GM21576 (cell line): ENCODE results near the gene AGXT.
A peak's percentile ranks its signal among the peaks of the same experiment; 100 is the strongest.

ENCODE experiments used
- ATAC-seq: cut with Tn5 transposase; IDR thresholded peaks from one replicate; pipeline ENCODE4 v1.9.1; 2021; ENCODE audit warnings: mild to moderate bottlenecking, moderate library complexity; ENCODE audit not compliant: unreplicated experiment

AGXT gene

DNA sequence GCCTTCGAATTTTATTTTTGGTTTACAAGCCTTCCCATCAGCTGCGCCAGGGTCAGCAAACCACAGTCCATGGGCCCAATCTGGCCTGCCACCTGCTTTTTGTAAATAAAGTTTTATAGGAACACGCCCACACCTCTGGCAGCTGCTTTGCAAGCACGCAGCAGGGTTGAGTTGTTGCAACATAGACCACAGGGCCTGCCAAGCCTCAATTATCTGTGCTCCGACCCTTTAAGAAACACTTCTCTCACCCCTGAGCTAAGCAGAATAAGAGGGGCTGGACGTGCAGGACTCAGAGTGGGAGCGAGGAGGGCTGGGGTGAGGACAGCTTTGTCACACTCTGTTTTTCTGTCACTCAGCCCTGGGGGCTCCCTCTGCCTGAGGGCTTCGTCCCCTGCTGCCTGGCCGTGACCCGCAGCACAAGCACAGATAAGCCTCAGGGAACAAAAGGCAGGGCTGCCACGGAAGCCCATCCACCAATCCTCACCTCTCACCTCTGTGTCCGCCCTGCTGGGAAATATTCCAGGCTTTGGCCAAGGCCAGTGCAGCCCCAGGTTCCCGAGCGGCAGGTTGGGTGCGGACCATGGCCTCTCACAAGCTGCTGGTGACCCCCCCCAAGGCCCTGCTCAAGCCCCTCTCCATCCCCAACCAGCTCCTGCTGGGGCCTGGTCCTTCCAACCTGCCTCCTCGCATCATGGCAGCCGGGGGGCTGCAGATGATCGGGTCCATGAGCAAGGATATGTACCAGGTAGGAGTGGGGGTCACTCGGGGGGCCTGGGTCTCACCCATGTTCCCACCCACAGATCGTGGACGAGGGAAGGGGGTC lies at the start of gene AGXT:
Gene AGXT (plus strand): TSS at position 539 of the 823 bp plus-strand sequence. CDS start 42 bp downstream, at position 581.
- ATAC-seq, result no peak

DNA sequence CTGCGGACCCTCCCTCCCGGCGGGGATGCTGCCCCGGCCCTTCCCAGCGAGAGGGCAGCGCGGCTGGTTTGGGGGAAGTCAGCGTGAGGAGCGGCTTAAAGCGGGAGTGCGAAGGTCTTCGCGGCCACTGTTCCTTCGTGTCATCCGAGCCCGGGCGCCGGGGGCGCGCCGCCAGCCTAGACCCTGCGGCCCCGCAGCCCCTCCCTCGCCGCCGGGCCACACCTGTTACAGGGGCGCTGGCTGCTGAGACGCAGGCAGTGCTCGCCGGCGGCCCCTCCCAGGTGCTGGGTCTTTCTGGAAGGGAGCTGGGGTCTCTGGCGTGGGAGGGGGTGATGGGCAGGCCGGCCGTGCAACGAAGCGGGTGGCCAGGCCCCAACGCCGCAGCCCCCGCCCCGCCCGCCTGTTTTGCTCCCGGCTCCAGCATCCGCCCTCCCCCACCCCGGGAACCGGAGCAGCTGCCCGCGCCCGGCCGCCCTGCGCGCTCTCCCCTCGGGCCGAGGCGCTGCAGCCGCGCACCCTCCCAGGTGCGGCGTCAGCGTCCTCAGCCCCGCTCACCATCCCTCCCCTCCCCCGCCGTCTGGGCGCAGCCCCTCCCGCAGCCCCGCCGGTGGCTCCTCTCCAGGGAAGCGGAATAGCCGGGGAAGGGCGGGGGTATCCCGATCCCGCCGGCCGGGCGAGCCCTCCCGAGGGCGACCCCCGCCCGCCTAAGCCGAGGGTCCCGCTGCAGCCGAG lies 49.3 kb upstream of the AGXT start:
- no peak for ATAC-seq

DNA sequence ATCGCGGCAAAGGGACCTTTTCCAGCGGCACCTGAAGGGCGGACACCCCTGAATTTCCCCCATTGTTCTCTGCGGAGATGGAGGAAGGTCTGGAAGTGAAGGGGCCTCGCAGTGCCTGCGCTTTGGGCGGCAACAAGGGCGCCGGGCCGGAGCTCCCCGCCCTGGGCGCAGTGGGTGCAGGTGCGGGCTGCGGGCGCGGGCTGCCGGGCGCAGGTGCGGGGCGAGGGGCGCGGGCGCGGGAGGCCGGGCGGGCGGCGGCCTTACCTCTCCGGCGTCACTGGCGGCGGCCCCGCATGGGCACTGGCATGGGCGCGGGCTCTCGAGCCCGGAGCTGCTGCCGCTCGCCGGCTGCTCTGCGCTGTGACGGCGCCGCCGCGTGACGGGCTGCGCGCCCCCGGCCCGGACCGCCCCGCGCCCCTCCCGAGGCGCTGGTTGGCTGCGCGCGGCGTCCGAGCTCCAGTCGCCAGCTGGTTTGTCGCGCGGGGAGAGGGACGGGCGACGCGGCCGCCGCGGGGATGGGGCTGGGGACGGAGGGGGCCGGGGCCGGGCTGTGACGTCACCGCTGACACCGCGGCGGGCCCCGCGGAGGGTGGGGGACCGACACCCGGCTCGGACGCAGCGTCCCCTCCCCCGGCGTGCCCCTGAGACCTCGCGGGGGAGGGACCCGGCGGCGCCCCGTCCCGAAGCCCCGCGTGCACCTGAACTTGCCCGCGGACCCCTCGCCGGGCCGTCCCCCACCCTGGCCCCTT lies 48.6 kb upstream of the AGXT start, which contains the start of gene KIF1A:
Gene KIF1A (minus strand): TSS at position 362 of the 749 bp plus-strand sequence. CDS start 22,467 bp downstream, outside the sequence.
- ATAC-seq, result no peak

DNA sequence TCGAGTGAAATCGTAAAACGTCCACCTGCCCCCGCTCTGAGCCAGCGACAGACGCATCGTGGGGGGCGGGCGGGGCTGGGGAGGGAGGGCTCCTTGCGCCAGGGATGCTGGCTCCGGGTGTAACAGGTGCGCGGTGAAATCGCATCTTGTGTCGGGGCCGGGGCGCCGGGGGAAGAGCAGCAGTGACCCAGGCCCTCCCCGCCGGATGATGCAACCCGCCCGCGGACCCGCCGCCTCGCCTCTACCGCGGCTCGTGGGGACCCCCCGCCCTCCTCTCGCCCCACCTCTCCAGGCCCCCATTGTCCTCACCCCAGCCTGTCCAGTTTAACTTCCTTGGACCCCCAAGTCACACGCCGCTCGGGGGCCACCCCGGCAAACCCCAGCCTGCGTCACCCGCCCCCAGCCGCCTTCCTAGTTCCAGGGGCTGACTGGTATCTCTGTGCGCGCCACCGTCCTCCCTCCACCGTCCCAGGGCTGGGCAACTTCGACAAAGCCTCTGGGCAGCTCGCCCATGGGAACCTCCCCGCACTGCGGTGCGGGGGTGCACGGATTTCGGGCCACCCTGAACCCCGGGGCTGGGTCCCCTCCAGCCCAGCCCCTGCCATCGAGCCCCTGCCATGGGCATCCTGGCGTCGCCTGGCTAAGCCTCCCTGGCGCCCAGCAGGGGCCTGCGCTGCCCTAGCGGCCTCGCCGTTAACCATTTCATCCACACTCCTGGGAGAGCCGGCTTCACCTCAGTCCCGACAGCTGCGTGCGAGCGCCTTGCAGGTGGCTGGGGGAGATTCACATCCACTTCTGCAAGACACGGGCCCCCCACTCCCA lies 47.8 kb upstream of the AGXT start:
- no peak for ATAC-seq

DNA sequence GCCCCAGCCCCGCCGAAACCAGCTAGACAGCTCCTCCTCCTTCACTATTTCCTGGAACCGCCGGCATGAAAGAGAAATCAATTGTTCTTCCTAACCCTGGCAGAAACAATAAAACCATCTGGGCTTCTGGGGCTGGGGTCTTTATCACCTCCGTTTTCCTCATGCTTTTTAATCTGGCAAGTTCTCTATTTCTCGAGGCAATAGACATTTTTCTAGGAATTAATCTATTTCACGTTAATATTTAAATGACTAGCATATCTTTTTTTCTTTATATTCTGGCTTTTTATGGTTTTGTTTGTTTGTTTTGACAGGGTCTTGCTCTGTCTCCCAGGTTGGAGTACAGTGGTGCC lies 47.2 kb upstream of the AGXT start:
- no peak for ATAC-seq

DNA sequence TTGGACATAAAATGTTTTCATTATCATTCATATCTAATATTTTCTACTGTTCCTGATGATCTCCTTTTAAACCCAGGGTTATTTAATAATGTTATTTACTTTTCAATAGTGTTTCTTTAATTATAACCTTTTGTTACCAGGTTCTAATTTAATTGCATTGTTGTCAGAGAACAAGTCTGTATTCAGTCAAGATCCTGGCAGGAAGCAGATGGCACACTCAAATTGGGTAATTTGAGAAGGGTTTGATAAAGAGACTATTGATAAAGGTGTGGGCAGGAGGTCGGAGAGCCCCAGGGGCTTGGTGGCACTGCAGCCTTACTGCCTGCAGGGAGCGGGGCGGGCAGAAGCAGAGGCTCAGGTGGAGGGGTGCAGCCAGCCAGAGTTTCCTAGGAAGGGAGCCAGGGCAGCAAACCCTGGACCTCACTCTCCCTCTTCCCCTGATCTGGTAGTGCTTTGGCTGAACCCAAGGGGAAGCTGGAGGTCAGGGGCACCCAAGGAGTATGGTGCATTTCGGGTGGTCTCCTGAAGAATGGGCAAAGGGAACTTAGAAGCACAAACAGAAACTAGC lies 46.3 kb upstream of the AGXT start:
- ATAC-seq, result no peak

DNA sequence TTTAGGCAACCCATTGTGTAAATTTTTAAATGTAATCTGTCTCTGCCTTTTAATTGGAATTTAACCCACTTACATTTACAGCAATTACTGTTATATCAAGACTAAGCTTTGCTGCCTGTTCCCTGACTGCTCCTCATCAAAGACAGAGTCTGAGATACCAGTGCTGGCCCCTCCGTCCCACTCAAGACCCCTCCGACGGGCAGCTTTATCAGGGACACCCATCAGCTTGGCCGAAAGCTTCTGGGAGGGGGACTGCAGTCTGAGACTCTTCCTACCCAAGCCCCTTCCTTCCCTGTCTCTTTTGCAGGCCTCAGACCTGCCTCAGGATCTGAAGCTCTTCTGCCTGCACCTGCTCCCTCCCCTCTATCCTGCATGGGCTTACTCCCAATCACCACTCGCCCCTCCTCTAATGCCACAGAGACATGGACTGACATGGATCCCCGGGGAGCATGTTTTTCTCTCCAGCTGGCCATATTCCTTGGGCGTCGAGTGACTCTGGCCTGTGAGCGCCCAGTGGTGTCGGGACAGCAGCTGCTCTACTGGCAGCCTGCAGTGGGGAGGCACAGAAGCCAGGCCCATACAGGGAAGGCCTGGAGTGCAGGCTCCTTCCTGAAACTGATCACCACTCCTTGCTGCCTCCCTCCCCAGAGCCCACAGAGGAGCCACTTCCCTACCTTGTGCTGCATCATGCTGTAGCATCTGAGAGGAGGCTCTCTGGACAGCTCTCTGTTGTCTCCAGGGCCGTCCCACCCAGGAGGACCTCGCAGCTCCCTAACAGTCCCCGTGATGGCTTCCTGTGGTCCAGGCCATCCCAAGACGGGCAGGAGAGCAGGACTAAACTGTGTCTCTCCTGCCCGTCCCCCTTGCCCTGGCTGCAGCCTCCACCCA lies 44.9 kb upstream of the AGXT start:
- ATAC-seq, result no peak

DNA sequence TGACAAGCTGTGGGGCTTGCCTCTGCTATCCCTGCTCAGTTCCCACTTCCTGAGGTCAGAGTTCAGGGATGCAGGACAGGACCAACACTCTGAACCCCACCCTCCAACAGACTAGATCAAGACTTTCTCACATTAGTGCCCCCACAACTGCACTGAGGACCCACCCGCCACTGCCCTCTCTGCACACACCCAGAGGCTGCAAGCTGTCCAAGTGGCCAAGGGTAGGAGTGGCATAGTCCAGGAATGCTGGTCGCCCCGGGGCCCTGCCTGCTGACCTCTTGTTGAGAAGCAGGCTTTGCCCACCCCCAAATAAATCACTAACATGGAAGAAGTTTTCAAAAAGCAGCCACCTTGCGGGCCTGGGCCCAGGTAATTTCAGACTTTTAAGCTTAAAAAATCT lies 43.1 kb upstream of the AGXT start:
- no peak for ATAC-seq

DNA sequence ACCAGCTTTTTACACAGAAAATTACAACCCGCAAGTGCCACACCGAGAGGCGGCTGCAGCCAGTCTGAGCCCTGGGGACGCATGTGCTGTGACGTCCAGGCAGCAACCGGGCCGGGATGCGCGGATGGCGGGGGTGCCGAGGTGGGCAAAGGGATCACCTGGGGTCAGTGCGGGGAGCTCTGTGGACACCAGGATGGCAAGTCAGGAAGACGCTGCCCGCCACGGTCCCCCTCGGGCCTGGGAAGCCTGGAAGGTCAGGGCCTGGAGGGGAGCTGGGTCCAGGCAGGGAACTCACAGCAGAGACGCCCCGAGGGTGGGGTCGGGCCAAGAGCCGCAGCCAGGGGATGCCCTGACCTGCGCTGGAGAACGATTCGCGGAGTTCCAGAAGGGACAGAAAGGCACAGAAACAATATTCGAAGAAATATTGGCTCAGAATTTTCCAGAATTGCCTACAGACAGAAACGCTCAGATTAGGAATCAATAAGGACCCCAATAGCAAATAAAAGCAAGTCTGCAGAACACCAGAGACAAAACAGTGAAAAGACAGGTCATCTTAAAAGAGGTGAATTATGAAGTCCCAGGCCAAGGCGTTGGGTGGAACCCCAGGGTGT lies 36.9 kb upstream of the AGXT start:
- ATAC-seq, result no peak

DNA sequence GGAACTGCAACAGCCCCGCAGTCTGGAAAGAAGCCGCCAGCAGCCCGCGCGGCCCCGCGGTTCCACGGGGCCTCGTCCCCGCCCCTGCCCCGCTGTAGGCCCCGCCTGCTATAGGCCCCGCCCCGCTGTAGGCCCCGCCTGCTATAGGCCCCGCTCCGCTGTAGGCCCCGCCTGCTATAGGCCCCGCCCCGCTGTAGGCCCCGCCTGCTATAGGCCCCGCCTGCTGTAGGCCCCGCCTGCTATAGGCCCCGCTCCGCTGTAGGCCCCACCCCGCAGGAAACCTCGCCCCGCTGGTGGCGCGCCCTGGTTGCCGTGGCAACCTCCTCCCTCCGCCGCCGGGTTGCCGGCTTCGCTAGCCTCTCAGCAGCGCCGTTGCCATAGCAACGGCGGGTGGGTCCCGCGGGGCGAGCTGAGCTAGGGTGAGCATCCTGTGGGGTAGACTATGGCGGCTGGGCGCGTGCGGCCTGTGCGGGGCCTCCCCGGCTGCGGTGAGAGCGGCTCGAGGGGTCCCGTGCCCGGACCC lies 36.4 kb upstream of the AGXT start:
- peak; percentile 76 for ATAC-seq

DNA sequence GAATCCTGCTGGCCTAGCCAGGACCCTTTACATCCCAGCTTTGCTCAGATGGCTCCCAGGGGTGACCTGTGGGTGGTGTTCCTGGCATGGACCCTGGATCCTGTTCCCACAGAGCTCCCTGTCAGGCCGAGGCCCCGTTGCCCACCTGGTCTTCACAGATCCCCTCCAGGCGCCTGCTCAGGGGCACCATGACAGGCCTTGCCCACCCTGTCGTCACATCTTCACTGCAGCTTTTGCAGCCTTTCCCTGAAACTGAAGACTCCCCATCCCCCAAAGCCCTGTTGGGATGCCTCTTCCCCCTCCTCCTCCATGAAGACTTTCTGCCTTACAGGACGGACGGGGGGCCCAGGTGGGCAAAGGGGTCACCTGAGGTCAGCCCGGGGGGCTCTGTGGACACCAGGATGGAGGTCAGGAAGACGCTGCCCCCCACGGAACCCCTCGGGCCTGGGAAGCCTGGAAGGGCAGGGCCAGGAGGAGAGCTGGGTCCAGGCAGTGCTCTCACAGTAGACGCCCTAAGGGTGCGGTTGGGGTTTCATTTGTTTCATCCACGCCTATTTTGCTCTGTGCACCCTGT lies 35.6 kb upstream of the AGXT start:
- no peak for ATAC-seq

DNA sequence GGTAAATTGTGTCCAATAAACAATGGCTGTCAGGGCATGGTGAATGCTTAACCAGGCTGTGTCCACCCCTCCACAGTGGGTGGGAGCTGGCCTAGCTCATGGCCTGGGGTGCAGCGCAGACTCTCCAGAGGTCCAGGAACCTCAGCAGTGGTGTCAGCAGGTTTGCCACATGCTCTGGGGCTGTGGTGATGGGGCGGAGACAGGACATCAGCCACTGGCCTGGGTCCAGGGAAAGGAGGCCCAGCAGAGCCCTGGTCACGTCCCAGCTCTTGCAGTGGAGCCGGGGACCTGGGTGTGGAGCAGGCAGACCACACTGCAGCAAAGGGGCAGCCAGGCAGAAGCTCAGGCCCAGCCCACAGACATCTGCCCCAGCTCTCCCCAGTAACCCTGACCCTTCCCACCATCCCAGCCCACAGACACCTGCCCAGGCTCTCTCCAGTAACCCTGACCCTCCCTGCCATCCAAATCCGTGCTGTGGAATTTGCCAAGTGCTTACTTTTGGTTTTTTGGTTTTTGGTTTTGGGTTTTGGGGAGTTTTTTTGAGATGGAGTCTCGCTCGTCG lies 34.8 kb upstream of the AGXT start:
- ATAC-seq, result no peak

DNA sequence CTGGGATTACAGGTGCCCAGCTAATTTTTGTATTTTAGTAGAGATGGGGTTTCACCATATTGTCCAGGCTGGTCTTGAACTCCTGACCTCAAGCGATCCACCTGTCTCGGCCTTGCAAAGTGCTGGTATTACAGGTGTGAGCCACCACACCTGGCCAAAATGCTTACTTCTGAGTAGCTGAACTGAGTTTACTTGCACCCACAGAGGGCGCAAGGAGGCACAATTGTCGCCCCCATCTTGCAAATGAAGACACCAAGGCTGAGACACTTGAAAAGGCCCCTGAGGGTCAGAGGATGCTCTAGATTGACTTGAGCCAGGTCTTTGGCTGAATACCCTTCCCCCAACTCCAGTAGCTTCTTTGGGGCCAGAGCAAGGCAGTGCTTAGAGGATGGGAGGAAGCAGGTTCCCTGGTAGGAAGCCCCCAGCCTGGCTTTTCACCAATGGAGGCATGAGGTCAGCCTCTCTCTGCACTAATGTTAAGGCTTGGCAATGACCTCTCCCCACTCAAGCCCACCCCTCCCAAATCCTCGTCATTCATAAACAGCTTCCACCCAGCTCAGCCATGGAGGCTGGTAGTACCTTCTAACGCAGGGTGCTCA lies 34.1 kb upstream of the AGXT start:
- ATAC-seq, result no peak

DNA sequence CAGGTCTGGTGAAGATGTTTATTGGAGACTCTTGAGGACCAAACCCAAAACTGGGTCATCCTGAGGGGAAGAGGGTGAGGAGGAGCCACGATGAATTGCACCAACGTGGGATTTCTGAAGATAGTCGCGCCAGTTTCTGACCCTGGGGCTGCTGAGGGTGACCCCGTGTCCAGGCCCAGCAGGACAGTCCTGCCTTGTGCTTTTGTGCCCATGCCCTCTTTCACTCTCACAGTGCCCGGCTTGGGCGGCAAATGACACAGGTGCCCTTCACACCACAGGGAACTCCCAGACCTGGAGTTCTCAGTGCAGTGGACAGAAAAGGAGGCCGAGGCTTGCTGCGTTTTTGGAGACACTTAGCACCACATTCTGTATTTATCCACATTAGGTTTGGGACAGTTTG lies 33.1 kb upstream of the AGXT start:
- no peak for ATAC-seq

DNA sequence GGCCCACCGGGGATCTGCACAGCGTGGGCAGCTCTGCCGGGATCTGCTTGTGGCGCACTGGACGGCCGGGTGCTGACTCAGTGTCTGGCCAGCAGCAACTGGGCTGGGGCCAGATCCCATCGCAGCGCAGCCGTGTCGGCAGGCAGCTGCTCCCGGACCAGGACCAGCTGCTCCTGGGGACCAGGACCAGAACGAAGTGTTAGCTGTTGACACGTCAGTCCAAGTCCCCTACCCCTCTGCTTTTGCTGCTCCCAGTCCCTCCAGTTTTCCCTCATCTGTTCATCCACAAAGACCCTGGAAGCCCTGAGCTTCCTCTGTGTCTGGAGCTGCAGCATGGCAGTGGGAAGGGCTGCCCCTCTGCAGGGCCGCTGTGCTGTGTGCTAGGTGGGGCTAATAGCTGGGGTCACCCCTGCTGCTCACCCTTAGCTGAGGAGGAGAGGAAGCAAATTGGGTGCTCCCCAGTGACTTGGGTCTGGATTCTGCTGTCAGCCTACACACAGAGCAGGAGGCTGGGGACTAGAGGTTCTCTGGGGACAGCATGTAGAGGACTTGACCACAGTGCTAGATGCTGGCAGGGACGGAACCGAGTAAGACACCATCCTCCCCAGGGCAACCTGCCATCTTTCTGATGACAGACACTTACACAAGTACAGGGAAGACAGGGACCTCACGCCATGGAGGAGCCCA lies 31.7 kb upstream of the AGXT start:
- no peak for ATAC-seq

DNA sequence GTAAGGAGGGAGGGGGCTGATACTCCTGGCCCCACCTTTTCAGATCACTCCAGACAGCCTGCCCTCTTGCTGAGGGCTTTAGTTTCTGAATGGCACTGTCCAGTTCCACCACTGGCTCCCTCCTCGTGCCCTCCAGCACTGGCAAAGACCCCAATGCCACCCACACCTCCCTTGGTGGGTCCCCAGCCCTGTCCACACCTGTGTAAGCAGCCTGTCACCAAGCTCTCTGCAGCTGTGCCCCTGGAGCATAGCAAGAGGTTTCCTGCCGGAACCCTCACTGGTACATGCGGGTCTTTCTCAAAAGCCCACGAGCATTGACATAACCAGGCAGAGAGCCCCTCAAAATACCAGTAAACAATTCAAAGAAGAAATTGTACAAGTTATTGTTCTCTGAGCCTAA lies 31.0 kb upstream of the AGXT start:
- no peak for ATAC-seq
